Measurements from ENCODE around the gene RBP2.
"Not testable (repeated sequence)": the region's sequence is repeated elsewhere in the genome, so short reads cannot be mapped to it uniquely, and the experiment has no call there.

Gene RBP2

DNA sequence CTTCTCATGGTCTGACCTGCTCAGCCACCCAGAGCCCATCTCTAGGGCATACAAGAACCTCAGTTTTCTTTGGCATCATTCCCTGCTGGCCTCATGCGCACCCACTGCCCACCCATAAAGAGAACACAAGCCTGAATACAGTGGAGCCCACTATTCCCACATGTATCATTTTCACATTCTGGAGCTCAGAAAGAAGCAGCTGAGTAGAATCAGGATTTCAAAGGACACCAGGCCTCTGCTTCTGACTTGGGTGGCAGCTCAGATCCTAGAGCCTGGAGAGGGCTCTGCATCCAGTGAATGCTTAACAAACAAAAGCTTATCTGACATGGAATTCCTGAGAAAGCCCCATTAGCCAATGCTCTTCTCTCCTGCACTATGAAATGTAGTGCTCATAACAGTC lies 34.7 kb downstream of the RBP2 start:
- no peak for DNase-seq (ENCODE audit: low read depth)

DNA sequence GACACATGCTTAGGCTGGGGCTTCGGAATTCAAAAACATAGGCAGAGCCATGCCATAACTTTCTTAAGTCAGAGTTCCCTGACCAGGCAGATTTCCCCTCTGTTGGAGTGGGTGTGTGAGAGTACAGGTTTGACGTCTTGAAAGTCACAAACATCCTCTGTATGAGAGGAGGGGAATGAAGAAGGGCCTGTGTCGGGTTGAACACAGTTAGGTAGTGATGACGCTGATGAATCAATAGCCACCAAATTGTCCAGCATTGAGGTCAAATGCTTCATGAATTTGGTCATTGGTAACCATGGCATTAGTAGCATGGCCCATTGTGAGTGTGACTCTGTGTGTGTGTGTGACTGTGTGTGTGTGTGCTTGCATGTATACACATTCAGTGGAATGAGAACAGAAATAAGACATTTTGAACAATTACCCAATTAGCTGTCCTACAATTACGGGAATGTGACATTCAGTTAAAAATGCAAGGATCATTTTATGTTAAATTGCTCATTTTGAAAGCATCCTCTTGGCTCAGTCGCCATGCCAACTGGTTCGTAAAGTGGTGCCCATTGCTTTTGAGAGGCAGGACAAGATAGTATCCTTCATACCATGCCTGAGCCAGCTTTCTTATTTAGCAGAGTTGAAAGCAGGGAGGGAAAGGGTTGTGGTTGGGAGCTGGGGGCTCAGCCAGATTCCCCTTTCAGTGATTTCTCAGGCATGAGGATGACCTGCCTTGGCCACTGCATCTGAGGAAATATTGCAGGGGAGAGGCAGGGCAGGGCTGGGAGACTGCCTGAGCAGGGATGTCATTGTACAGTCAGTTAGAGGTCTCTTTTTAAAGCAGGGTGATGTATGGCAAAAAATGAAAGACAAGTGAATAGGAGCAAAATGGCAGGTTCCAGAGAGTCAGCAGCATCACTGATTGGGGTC lies 35.4 kb downstream of the RBP2 start:
- no peak for DNase-seq (ENCODE audit: low read depth)

DNA sequence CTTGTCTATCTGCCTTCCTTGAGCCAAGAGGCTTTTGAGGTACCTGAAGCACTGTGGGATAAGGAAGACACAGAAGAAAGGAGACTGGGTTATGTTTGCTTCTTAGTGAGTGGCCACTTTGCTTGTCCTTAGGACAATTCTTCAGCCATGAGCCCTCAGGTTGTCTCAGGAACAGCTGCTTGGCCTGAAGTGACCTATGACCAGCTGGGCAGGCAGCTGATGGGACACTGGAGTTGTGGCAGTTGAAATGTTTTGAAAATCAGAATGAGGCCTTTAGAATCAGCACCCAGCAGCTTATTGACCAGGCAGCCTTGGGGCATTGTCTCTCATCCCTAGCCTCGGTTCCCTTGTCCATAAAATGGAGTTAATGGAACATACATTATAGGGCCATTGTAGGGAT lies 37.0 kb downstream of the RBP2 start:
- no peak for DNase-seq (ENCODE audit: low read depth)

DNA sequence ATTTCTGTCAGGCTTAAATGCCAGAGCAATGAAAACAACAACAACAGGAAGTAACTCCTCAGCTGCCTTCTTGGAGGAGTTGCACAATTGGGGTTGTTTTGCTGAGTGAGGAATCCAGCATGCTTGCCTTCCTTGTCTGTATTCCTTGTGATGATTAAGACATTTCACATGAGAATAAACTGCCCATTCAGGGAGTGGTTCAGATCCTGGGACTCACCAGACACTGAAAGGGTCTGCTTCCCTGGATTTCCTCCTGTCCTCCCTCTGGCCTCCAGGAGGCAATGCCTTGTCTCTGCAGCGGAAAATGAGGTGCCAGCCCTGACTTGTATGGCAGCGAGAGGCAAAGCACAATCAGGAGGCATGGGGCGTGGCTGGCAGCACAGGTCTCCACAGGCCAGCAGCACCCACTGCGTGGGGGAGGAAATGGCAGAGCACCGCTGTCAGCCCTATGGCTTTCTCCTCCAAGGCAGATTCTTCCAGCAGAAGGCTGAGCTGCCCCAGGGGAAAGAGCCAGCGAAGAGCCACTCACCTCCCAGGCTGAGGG lies 41.5 kb downstream of the RBP2 start:
- DNase-seq (ENCODE audit: low read depth): no peak

DNA sequence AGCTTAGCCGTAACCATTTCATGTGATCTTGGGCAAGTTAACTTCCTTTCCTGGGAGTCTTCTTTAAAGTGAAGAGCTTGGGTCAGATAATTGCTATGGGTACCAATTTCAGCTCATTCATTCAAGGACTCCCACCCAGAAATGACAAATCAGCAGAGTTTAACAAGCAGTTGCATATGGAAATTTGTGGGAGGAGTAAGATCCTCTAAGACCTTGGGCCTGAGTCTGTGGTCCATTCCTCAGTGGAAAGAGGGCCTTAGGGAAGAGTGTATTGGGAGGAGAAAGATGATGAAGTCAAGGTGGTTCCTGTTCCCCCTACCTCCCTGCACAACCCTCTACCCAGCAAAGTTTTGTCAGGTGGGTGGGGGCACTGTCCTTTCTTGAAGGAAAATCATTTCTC lies 42.1 kb downstream of the RBP2 start:
- no peak for DNase-seq (ENCODE audit: low read depth)

DNA sequence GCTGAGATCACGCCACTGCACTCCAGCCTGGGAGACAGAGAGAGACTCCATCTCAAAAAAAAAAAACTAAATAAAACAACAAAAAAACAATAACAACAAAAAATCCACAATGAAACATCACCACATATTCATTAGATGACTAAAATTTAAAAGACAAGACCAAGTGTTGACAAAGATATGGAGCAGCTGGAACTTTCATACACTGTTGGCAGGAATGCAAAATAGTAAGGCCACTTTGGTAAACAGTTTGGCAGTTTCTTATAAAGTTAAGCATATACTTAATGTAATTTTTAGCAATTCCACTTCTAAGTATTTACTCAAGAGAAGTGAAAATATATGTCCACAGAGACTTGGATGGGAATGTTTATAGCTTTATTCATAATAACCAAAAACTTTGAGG lies 43.2 kb downstream of the RBP2 start:
- no peak for DNase-seq (ENCODE audit: low read depth)

DNA sequence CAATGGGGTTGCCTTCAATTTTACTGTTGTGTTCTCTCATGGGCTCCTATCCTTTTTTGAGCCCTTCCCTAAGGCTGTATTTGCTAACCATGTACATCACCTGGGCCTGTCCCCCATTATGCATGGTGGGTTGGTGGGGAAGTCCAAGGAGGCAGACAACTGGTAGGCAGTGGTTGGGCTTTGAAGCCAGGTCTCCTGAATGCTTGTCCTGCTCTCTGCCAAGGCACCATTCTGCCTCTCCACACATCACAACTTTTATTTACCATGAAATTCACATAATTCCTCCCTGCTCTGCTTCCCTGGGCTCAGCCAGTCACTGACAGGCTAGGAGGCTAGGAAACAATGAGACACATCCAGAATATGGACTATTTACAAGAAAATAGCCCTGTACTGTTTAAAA lies 45.8 kb downstream of the RBP2 start:
- DNase-seq (ENCODE audit: low read depth): no peak

DNA sequence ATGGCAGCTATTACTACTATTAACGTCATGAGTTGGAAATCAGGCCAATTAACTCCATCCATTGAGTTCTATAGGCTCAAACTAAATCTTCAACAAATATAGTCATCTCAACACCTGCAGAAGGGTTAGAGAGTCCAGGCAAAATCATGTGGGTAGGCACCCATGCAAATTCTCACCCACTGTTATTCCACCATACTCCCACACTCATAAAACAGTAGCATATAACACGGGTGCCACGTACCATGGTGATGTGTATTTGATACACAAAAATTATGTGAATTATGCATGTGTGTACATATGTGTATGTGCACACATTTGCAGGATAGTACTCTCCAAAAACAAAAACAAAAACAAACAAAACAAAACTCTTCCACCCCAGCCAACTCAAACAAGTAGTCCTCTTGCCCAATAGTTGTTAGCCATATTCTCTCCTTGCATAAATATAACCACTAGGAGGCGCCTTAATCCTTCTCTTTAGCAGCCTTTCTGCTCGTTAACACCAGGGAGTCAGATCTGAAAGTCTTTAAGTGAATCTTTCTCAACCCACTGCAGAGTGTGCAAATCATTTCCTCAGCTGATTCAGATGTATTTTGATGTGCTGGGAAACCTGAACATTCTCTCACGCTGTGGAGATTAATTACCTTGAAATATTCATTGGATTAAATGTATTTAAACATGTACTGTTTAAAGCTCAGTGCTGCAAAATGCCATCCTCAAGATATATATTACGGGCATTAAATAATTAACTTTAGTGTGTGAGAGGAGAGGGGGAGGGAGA lies 48.8 kb downstream of the RBP2 start:
- DNase-seq (ENCODE audit: low read depth): no peak

DNA sequence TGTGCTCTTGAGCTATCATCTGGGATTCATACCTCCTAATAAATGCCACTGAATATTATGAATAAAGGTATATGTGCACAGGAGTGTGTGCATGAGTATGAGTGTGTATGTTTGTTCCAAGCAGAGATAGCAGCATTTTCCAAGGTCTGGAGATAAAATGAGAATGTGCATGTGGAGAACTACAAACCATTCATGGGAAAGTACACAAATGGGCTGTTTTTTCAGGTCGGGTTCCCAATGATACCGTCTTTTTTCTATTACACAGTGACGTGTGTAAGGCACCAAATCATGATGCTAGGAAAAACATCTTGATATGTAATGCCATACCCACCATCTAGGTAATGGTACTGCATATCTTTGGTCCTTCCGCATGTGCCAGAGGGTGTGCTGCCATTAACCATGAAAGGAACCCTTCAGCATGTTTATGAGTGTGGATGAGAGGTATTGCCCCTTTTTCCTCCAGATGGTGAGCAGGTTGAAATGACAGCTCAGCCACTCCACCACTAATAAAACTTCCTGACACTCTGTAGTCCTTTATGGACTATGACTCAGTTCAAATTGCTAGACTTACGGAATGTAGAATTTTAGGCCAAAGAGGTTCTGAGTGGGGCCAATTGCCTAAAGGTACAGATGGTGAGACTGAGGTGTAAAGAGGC lies 50.4 kb downstream of the RBP2 start:
- DNase-seq (ENCODE audit: low read depth): no peak

DNA sequence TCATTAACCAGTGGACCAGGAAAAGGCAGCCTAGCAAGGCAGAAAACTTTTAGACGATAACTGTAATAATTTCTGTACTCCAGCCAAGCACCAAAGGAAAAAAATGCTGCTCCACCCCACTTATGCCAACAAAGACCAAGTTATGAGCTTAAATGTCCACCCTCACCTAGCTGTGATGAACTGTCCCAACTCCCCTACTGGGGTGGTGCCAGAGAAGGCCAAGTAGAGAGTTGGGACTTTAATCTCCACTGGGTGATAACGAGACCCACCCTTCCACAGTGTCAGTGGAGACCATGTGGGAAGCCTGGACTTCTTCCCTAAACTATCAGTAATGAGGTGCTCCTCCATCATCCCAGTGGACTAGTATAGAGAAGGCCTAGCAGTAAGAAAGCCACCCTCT lies 53.1 kb downstream of the RBP2 start:
- no peak for DNase-seq (ENCODE audit: low read depth)

DNA sequence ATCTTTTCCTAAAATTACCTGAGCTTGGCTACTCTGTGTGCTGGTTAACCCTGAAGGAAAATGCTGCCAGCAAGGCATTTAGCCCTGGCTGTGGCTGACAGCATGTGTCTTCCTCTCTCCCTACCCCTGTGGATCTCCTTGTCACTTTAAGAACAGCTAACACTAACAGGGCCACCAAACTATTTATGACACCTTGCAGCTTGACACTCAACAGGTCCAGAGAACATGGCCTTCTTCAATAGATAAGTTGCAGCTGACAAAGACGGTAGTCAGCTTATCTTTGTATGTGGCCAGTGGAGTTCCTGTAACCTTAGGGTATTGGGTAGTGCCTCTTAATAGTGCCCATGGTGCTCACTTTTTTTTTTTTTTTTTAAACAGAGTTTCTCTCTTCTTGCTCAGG lies 54.9 kb downstream of the RBP2 start:
- DNase-seq (ENCODE audit: low read depth): no peak

DNA sequence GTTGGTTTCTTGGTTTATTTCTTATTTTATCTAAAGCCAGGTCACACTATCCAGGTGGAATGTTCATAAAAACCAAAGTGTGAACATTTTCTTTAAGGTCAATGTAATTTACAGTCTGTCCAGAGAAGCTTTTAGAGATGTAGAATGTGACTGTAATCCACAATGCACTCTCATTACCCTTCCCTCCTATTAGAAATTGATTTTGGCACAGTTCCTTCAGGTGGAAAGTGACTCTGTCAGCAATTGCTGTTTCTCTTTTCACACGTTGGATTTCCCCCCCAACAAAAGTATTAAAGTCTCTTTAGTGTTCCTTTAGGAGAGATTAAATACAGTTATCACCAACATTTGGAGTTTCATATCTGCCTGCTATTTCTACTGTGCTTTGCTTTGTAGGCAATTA lies 55.3 kb downstream of the RBP2 start:
- DNase-seq (ENCODE audit: low read depth): no peak

DNA sequence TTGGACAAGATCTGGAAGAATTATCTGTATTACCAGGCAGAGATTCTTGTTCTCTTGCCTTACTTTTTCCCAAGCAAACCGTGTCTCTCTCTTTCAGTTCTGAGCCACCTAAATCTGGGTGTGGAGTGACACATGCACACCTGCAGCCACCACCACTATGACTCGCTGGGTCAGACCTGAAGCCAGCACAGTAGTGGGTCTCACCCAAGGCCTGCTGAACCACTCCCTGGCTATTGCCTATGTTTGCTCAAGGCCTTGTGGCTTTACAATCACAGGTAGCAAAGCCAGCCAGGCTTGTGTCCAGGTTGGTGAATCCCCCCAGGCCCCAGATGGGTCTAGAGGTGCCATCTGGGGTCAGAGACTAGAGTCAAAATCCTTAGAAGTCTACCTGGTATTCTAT lies 58.2 kb downstream of the RBP2 start:
- DNase-seq (ENCODE audit: low read depth): no peak

DNA sequence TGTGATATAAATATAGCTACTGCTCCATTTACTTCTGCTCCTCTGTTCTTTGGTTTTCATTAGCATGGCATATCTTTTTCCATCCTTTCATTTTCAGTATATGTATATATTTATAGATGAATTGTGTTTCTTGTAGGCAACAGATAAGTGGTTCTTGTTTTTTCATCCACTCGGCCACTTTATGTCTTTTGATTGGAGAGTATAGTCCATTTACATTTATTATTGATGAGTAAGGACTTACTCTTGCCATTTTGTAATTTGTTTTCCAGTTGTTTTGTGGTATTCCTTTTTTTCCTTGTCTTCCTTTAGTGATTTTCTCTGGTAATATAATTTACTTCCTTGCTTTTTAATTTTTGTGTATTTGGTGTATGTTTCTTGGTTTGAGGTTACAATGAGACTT lies 60.0 kb downstream of the RBP2 start:
- DNase-seq (ENCODE audit: low read depth): no peak

DNA sequence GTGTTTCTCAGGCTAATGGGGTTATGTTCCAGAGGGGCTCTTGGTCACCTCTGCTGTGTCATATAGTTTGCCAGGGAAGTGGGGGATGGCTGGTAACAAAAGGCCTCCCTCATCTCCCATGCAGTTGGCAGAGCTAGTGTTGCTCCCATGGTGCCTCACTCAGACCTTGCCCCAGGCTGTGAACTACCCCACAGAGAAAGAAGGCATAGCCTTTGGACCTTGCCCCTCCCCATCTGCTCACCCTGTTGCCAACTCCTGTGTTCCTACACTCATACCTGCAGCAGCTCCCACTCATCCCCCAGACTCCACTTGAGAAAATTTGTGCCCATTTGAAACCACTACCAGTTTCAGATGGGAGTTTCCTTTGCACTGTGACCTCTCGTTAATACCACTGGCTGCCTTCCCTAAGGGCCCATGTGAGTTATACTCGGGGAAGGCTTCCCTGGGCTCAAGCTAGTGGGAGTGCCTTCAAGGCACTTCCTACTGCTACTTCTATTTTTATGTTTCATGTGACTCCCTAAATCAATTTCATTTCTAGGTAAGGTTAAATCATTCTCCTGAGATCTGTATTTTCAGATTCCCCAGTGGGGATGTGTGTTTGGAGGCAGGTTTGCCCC lies 61.6 kb downstream of the RBP2 start:
- DNase-seq (ENCODE audit: low read depth): no peak

DNA sequence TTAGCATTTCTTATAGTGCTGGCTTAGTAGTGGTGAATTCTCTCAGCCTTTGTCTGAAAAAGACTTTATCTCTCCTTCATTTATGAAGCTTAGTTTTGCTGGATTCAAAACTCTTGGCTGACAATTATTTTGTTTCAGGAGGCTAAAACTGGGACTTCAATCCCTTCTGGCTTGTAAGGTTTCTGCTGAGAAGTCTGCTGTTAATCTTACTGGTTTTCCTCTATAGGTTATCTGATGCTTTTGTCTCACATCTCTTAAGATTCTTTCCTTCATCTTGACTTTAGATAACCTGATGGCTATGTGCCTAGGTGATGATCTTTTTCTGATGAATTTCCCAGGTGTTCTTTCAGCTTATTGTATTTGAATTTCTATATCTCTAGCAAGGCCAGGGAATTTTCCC lies 63.4 kb downstream of the RBP2 start:
- not testable (repeated sequence) for DNase-seq (ENCODE audit: low read depth)
